MCF 10A (cell line): ENCODE data around the gene PIEZO2. TPM values are rescaled to one million over a fixed set of nuclear protein-coding genes. Genes with fewer than 3 reads are reported as not detected.

Experiments used
- BruUV-seq: library from RNA; stranded (reverse); fragments of 400-500 nt; replicated peaks from 2 replicates; lab custom pipeline; 2021; lab: Mats Ljungman, UMichigan
- CTCF ChIA-PET: fragments of 300-600 bp; sonication (Branson Sonifier 250); formaldehyde crosslinking; extraction: SDS; loops from one replicate; lab custom pipeline; 2021; ENCODE audit warnings: antibody characterized with exemption, inconsistent platforms; lab: Yijun Ruan, JAX
- POLR2A ChIA-PET: fragments of 300-600, 350-650 bp; sonication (Branson Sonifier 250); formaldehyde crosslinking; extraction: SDS; loops from one replicate; lab custom pipeline; 2020; ENCODE audit warnings: antibody characterized with exemption, inconsistent platforms; lab: Yijun Ruan, JAX
- DNase-seq: peaks from one replicate; pipeline ENCODE4 v3.0.0-alpha.2; 2018; ENCODE audit not compliant: unreplicated experiment
- H3K27ac Mint-ChIP-seq: one replicate; pipeline ENCODE4 v1.8.0; 2022; ENCODE audit warnings: mild to moderate bottlenecking, low read depth, mixed read lengths; ENCODE audit not compliant: unreplicated experiment
- H3K27me3 Mint-ChIP-seq: one replicate; pipeline ENCODE4 v1.8.0; 2022; ENCODE audit warnings: mixed read lengths; ENCODE audit not compliant: insufficient read depth, unreplicated experiment
- H3K36me3 Mint-ChIP-seq: one replicate; pipeline ENCODE4 v1.8.0; 2022; ENCODE audit warnings: mild to moderate bottlenecking, moderate library complexity, mixed read lengths; ENCODE audit not compliant: insufficient read depth, unreplicated experiment
- H3K4me1 Mint-ChIP-seq: one replicate; pipeline ENCODE4 v1.8.0; 2022; ENCODE audit warnings: mixed read lengths; ENCODE audit not compliant: insufficient read depth, unreplicated experiment
- H3K4me3 Mint-ChIP-seq: one replicate; pipeline ENCODE4 v1.8.0; 2022; ENCODE audit warnings: mild to moderate bottlenecking, moderate library complexity, mixed read lengths; ENCODE audit not compliant: unreplicated experiment
- H3K9me3 Mint-ChIP-seq: one replicate; pipeline ENCODE4 v1.8.0; 2022; ENCODE audit warnings: mixed read lengths; ENCODE audit not compliant: unreplicated experiment
- intact Hi-C: fragments of 100-400 bp; cut with micrococcal nuclease; formaldehyde crosslinking; loops from 2 replicates; pipeline ENCODE4 v1.14.1; 2022
- total RNA-seq: library from RNA; stranded (reverse); gene quantifications from 2 replicates; pipeline ENCODE4 v1.2.3, GENCODE V29; 2022
- TF ChIP-seq, protein P1 (sequence below): fragments of 200-600 bp; IDR thresholded peaks from one replicate; pipeline ENCODE4 v1.8.0; 2022; ENCODE audit warnings: antibody characterized with exemption, mild to moderate bottlenecking; ENCODE audit not compliant: unreplicated experiment

The PIEZO2 gene
- total RNA-seq, 1 experiment from 2014 or later: 0.49 TPM

DNA sequence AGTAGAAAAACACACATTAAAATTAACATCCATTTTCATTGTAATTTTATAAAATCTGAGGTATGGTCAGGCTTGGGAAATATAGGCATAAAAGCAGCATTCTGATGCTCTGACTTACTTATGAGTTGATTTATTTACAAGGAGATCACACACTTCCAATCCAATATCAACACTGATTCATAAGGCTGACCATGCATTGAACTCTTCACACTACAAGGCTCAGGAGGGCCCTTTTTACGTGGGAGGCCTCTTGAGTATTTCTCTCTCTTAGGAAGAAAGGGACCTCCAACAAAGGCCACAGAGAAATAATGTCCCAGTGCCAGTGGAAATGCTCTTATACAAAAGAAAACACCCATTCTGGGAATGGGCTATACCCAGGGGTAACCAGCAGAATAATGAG is 400.7 kb downstream of the PIEZO2 start:
- no peaks in the 10 kb centered on the region for H3K27me3 Mint-ChIP-seq
- ChIA-PET CTCF (no interaction called here), POLR2A (interaction anchor here (0.5 kb wide), 1 partner anchor 47 kb away, joined by 3 read pairs; no protein-coding TSS in a partner anchor)
- no peaks in the 10 kb centered on the region for H3K9me3 Mint-ChIP-seq
- TF ChIP-seq, protein P1, sequence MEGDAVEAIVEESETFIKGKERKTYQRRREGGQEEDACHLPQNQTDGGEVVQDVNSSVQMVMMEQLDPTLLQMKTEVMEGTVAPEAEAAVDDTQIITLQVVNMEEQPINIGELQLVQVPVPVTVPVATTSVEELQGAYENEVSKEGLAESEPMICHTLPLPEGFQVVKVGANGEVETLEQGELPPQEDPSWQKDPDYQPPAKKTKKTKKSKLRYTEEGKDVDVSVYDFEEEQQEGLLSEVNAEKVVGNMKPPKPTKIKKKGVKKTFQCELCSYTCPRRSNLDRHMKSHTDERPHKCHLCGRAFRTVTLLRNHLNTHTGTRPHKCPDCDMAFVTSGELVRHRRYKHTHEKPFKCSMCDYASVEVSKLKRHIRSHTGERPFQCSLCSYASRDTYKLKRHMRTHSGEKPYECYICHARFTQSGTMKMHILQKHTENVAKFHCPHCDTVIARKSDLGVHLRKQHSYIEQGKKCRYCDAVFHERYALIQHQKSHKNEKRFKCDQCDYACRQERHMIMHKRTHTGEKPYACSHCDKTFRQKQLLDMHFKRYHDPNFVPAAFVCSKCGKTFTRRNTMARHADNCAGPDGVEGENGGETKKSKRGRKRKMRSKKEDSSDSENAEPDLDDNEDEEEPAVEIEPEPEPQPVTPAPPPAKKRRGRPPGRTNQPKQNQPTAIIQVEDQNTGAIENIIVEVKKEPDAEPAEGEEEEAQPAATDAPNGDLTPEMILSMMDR: no peak
- H3K36me3 Mint-ChIP-seq: no peaks in the 10 kb centered on the region
- H3K4me1 Mint-ChIP-seq: peaks cover 6% of the 10 kb centered on the region
- no TSS peak for BruUV-seq
- no peak overlapping the region for H3K27ac Mint-ChIP-seq
- DNase-seq: no peak
- intact Hi-C loops: no loop called here
- no peak overlapping the region for H3K4me3 Mint-ChIP-seq

GRCh38 chr18:10745971-10746370 is 403.4 kb downstream of the PIEZO2 start:
- ChIA-PET CTCF (interaction anchor here (0.6 kb wide), 1 partner anchor 595 kb away, joined by 3 read pairs; no protein-coding TSS in a partner anchor), POLR2A (no interaction called here)
- Mint-ChIP-seq H3K9me3 (no peaks in the 10 kb centered on the region), H3K27me3 (no peaks in the 10 kb centered on the region), H3K27ac (no peak overlapping the region), H3K4me1 (peaks cover 6% of the 10 kb centered on the region), H3K36me3 (no peaks in the 10 kb centered on the region), H3K4me3 (no peak overlapping the region)
- intact Hi-C loops: no loop called here
- no TSS peak for BruUV-seq
- no peak for DNase-seq
- TF ChIP-seq, protein P1: no peak

DNA sequence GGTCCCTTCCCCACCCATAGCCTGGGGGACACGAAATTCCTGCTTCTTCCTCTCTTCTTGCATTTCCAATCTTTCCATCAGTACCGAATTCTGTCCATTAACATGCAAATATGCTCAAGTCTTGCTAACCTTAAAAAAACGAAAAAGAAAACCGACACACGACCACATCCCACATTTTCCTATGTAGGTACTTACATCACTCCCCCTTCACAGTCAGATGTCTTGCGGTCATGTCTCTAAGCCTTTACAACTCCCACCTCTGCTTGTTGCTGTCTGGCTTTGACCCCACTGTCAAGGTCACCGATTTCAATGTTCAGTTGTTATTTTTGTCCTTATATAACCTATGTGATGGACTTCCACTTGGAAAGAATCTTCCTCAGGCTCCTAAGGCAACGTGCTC is 404.1 kb downstream of the PIEZO2 start:
- intact Hi-C loops: no loop called here
- Mint-ChIP-seq H3K27me3 (no peaks in the 10 kb centered on the region), H3K9me3 (no peaks in the 10 kb centered on the region), H3K4me1 (no peaks in the 10 kb centered on the region), H3K4me3 (no peak overlapping the region), H3K36me3 (no peaks in the 10 kb centered on the region), H3K27ac (no peak overlapping the region)
- TF ChIP-seq, protein P1: no peak
- DNase-seq: no peak
- no TSS peak for BruUV-seq
- POLR2A ChIA-PET: no interaction called here
- CTCF ChIA-PET: no interaction called here

DNA sequence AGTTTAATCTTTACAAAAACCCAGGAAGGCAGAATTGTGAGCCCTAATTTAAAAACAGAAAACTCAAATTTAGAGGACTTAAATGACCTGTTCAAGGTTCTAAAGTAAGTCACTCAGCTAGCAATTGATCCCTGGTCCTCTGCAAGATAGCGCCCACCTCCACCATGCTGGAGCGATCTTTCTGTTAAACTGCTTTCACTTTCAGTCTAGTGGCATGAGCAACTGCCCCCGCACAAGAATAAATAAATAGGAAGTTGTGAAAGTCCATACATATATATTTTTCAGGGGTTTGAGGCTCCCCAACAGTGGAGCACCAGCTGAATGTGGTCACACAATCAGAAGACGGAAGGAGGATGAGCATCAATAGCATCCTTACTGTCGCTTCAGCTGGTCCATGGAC is 405.6 kb downstream of the PIEZO2 start:
- POLR2A ChIA-PET: interaction anchor here (1.1 kb wide), 1 partner anchor 26 kb away, joined by 4 read pairs; no protein-coding TSS in a partner anchor
- BruUV-seq: no TSS peak

More for the DNA sequence above, 405.6 kb downstream of the PIEZO2 start:
- intact Hi-C loops: no loop called here
- TF ChIP-seq, protein P1: no peak
- Mint-ChIP-seq H3K27ac (no peak overlapping the region), H3K27me3 (no peaks in the 10 kb centered on the region), H3K4me3 (no peak overlapping the region), H3K9me3 (no peaks in the 10 kb centered on the region), H3K4me1 (peaks cover 5% of the 10 kb centered on the region), H3K36me3 (no peaks in the 10 kb centered on the region)
- CTCF ChIA-PET: no interaction called here
- DNase-seq: no peak
